Activated T-helper 2 cell treated with anti-CD3 and anti-CD28 coated beads, Interferon-gamma antibody, Interleukin-2, Interleukin-4, amounts not matched to agents 10 μg/mL and 5 μg/mL and 100 μg/mL, durations not matched to agents 14 hours and 24 hours and 36 hours (primary cell): ENCODE measurements around the gene MVD. TPM values are rescaled to one million over a fixed set of nuclear protein-coding genes. Genes with fewer than 3 reads are reported as not detected.
A peak's percentile ranks its signal among the peaks of the same experiment; 100 is the strongest.

Source experiments
- DNase-seq: peaks from one replicate; pipeline ENCODE4 v3.0.0; 2021; ENCODE audit warnings: low spot score
- H3K27ac Mint-ChIP-seq: one replicate; pipeline ENCODE4 v1.8.0; 2021; ENCODE audit warnings: mixed read lengths
- H3K27me3 Mint-ChIP-seq: one replicate; pipeline ENCODE4 v1.8.0; 2021; ENCODE audit warnings: low read depth, mixed read lengths
- H3K36me3 Mint-ChIP-seq: one replicate; pipeline ENCODE4 v1.8.0; 2021; ENCODE audit warnings: low read depth, mixed read lengths
- H3K4me1 Mint-ChIP-seq: one replicate; pipeline ENCODE4 v1.8.0; 2021; ENCODE audit warnings: low read depth, mixed read lengths
- H3K4me3 Mint-ChIP-seq: one replicate; pipeline ENCODE4 v1.8.0; 2021; ENCODE audit warnings: low read depth, mild to moderate bottlenecking, moderate library complexity, mixed read lengths
- H3K9me3 Mint-ChIP-seq: one replicate; pipeline ENCODE4 v1.8.0; 2021; ENCODE audit warnings: mixed read lengths
- intact Hi-C: fragments of 100-400 bp; cut with micrococcal nuclease; formaldehyde crosslinking; loops from one replicate; pipeline ENCODE4 v1.15.1; 2023
- total RNA-seq: library from RNA; stranded (reverse); gene quantifications from 2 replicates; pipeline ENCODE4 v1.2.3, GENCODE V29; 2022

MVD gene
- total RNA-seq, 1 donor from 2014 or later, result 132 TPM

- peaks cover 3% of the 10 kb centered on the region for H3K36me3 Mint-ChIP-seq
- intact Hi-C loops, result loop anchor here (1.0 kb wide), 3 partner anchors 16 to 34 kb away; partner anchors contain the start of genes CYBA and MVD
- H3K4me3 Mint-ChIP-seq, result peak overlapping the region; percentile 74
- no peak for DNase-seq
- H3K9me3 Mint-ChIP-seq, result no peaks in the 10 kb centered on the region
- H3K4me1 Mint-ChIP-seq, result peaks cover 28% of the 10 kb centered on the region
- H3K27ac Mint-ChIP-seq, result no peak overlapping the region
- H3K27me3 Mint-ChIP-seq, result no peaks in the 10 kb centered on the region
Measured at GRCh38 chr16:88685156-88686061, 22.5 kb upstream of the MVD start.

DNA sequence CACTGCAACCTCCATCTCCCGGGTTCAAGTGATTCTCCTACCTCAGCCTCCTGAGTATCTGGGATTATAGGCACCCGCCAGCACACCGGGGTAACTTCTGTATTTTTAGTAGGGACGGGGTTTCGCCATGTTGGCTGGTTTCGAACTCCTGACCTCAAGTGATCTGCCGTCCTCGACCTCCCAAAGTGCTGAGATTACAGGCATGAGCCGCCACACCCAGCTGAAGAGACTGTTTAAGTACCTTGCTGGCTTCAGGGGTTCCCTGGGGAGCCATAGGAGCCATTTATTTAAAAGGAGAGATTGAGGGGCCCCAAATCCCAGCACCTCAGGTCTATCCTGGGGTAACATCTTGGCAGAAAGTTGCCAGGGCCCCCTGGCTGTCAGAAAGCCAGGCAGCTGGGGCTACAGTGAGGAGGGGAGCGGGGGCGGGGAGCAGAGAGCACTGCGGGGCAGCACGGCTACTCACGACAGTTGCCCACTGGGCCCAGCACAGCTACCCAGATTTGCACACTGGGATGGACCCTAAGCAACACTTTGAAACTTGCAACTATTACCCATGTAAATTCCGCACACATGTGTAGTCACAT, 21.8 kb upstream of the MVD start:
- H3K36me3 Mint-ChIP-seq, result peaks cover 3% of the 10 kb centered on the region
- peak overlapping the region; percentile 74 for H3K4me3 Mint-ChIP-seq
- H3K27me3 Mint-ChIP-seq, result no peaks in the 10 kb centered on the region
- no peak for DNase-seq
- H3K9me3 Mint-ChIP-seq, result no peaks in the 10 kb centered on the region
- intact Hi-C loops, result no loop called here
- no peak overlapping the region for H3K27ac Mint-ChIP-seq
- peaks cover 27% of the 10 kb centered on the region for H3K4me1 Mint-ChIP-seq

- no peaks in the 10 kb centered on the region for H3K27me3 Mint-ChIP-seq
- H3K4me3 Mint-ChIP-seq, result peak overlapping the region; percentile 33
- H3K9me3 Mint-ChIP-seq, result no peaks in the 10 kb centered on the region
- H3K4me1 Mint-ChIP-seq, result peaks cover 24% of the 10 kb centered on the region
- intact Hi-C loops, result loop anchor here (2.0 kb wide), 1 partner anchor 17 kb away; no protein-coding TSS in a partner anchor
- peak overlapping the region; percentile 84 for H3K27ac Mint-ChIP-seq
- peak; percentile 44 for DNase-seq
- peaks cover 3% of the 10 kb centered on the region for H3K36me3 Mint-ChIP-seq
Measured at GRCh38 chr16:88681709-88682451, 19.0 kb upstream of the MVD start.

DNA sequence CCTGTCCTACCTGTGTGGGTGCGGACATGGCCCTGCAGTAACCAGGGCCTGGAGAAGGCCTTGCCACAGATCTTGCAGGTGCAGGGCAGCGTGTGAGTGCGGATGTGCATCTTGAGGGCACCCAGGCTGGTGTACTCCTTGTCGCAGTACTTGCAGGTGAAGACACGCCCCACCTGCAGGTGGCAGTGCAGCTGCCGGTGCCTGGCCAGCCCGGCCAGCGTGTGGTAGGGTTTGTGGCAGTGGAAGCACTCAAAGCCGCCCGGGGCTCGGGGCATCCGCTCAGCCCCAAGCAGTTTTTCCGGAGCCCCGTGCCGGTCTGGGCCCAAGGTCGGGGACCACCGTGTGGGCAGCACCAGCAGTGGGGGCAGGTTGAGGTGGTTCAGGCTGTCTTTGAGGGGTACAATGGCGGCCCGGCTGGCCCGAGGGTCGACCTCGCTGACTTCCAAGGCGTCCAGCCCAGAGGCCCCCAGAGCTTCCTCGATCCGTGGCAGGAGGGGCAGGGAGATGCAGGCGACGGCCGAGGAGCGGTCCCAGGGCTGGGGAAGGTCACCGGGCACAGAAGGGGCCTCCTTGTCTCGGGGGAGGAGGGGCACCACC, 18.3 kb upstream of the MVD start:
- no peak for DNase-seq
- peaks cover 3% of the 10 kb centered on the region for H3K36me3 Mint-ChIP-seq
- no peak overlapping the region for H3K4me3 Mint-ChIP-seq
- no peaks in the 10 kb centered on the region for H3K9me3 Mint-ChIP-seq
- intact Hi-C loops, result loop anchor here (2.0 kb wide), 1 partner anchor 16 kb away; no protein-coding TSS in a partner anchor
- H3K4me1 Mint-ChIP-seq, result peaks cover 24% of the 10 kb centered on the region
- peak overlapping the region; percentile 84 for H3K27ac Mint-ChIP-seq
- no peaks in the 10 kb centered on the region for H3K27me3 Mint-ChIP-seq

DNA sequence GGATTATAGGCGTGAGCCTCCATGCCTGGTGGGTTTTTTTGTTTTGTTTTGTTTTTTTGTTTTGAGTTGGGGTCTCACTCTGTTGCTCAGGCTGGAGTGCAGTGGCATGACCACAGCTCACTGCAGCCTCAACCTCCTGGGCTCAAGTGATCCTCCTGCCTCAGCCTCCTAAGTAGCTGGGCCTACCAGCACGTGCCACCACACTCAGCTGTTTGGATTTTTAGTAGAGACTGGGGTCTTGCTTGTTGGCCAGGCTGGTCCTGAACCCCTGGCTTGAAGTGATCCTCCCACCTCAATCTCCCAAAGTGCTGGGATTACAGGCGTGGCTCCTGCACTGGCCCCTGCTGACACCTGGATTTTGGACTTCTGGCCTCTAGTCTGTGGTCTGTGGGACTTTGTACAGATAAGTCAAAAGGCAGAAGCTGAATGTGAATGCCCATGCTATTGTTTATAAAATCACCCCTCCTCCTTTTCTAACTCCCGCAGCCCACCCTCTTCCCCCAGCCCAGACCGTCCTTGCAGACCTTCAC, 17.7 kb upstream of the MVD start:
- H3K4me3 Mint-ChIP-seq, result no peak overlapping the region
- peaks cover 24% of the 10 kb centered on the region for H3K4me1 Mint-ChIP-seq
- H3K27ac Mint-ChIP-seq, result no peak overlapping the region
- no peaks in the 10 kb centered on the region for H3K27me3 Mint-ChIP-seq
- H3K36me3 Mint-ChIP-seq, result peaks cover 3% of the 10 kb centered on the region
- DNase-seq, result no peak
- intact Hi-C loops, result loop anchor here (2.0 kb wide), 1 partner anchor 16 kb away; no protein-coding TSS in a partner anchor
- H3K9me3 Mint-ChIP-seq, result no peaks in the 10 kb centered on the region

DNA sequence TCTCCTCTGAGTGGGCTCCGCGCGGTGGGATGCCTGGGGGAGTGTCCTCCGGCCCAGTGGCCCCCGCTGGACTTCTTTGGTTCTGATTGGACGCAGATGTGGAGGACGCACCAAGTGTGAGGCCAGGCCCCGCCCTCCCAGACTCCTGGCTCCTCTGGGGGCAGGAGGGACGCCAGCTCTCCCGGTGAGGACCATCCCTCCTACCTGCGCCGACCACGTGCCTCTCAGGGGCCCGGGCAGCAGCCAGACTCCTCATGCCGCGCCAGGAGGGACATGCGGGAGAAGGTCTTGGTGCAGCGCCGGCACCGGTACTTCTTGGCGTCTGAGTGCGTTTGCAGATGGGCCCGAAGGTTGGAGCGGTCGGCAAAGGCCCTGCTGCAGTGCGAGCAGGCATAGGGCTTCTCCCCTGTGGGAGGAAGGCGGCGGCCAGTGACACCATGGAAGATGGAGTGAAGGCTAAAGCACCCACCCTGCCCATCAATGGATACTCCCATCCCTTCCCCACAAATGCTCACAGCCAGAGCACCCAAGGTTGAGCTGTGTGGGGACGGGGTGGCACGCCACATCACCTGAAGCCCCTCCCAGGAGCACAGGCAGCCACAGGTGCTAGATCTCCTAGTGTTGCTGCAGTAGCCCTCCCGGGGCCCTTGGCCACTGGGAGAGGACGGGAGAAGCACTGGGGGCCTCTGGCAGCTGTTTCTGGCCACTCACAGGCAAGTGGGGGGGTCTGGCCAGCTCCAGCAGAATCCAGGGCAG, 15.5 kb upstream of the MVD start:
- H3K27ac Mint-ChIP-seq, result no peak overlapping the region
- intact Hi-C loops, result no loop called here
- H3K9me3 Mint-ChIP-seq, result no peaks in the 10 kb centered on the region
- peaks cover 3% of the 10 kb centered on the region for H3K36me3 Mint-ChIP-seq
- H3K27me3 Mint-ChIP-seq, result no peaks in the 10 kb centered on the region
- H3K4me1 Mint-ChIP-seq, result peaks cover 15% of the 10 kb centered on the region
- H3K4me3 Mint-ChIP-seq, result no peak overlapping the region
- no peak for DNase-seq

GRCh38 chr16:88677721-88678120, 14.8 kb upstream of the MVD start:
- intact Hi-C loops, result no loop called here
- DNase-seq, result no peak
- peaks cover 3% of the 10 kb centered on the region for H3K36me3 Mint-ChIP-seq
- no peaks in the 10 kb centered on the region for H3K9me3 Mint-ChIP-seq
- no peak overlapping the region for H3K4me3 Mint-ChIP-seq
- H3K27me3 Mint-ChIP-seq, result no peaks in the 10 kb centered on the region
- peaks cover 15% of the 10 kb centered on the region for H3K4me1 Mint-ChIP-seq
- H3K27ac Mint-ChIP-seq, result no peak overlapping the region

DNA sequence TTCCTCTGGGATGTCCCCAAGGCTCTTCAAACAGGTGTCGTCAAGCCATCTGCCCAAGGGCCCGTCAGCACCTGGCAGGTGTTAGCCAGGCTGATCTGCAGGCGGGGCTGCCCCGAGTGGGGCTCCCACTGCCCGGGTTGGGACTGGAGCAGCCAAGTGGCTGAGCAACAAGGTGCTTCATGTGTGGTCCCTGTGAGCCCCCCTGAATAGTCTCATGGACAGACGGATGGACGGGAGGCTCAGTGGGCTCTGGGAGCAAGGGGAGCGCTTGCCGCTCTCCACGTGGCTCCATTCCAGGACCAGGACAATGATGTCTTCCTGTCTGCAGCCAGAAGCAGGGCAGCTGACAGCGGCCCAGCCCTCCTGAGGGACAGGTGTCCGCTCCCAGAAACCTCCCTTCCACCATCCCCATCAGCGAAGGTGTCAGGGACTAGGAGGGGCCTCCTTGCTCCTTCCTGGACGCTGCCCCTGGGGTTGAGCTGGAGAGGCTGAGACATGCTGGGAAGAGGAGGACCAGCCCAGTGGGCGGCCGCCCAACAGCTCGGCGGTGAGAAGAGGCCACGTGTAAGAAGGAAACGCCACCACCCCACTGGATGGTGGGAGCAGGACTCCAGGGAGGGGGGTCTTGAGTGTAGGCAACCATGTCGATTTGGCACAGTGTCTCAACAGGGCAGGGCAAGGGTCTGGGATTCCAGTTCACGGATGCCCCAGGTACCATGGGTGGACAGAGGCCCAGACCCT, 13.8 kb upstream of the MVD start:
- Mint-ChIP-seq H3K4me3 (no peak overlapping the region), H3K27me3 (no peaks in the 10 kb centered on the region), H3K9me3 (no peaks in the 10 kb centered on the region), H3K36me3 (peaks cover 3% of the 10 kb centered on the region), H3K27ac (no peak overlapping the region), H3K4me1 (peaks cover 6% of the 10 kb centered on the region)
- intact Hi-C loops, result no loop called here
- no peak for DNase-seq

GRCh38 chr16:88673716-88674379, 11.0 kb upstream of the MVD start:
- Mint-ChIP-seq H3K27me3 (no peaks in the 10 kb centered on the region), H3K9me3 (no peaks in the 10 kb centered on the region), H3K27ac (no peak overlapping the region), H3K4me3 (no peak overlapping the region), H3K36me3 (peaks cover under 1% of the 10 kb centered on the region), H3K4me1 (no peaks in the 10 kb centered on the region)
- intact Hi-C loops, result no loop called here
- no peak for DNase-seq

- no peaks in the 10 kb centered on the region for H3K9me3 Mint-ChIP-seq
- no peak for DNase-seq
- H3K27ac Mint-ChIP-seq, result no peak overlapping the region
- no peaks in the 10 kb centered on the region for H3K27me3 Mint-ChIP-seq
- H3K4me3 Mint-ChIP-seq, result no peak overlapping the region
- intact Hi-C loops, result no loop called here
- no peaks in the 10 kb centered on the region for H3K4me1 Mint-ChIP-seq
- peaks cover 7% of the 10 kb centered on the region for H3K36me3 Mint-ChIP-seq
Measured at GRCh38 chr16:88672776-88673175, 9.9 kb upstream of the MVD start.

- peaks cover 11% of the 10 kb centered on the region for H3K36me3 Mint-ChIP-seq
- H3K4me3 Mint-ChIP-seq, result no peak overlapping the region
- intact Hi-C loops, result no loop called here
- H3K27me3 Mint-ChIP-seq, result no peaks in the 10 kb centered on the region
- H3K27ac Mint-ChIP-seq, result no peak overlapping the region
- no peak for DNase-seq
- H3K9me3 Mint-ChIP-seq, result no peaks in the 10 kb centered on the region
- H3K4me1 Mint-ChIP-seq, result no peaks in the 10 kb centered on the region
Measured at GRCh38 chr16:88671806-88672205, 8.9 kb upstream of the MVD start.
